ENCODE data around the gene SKOR2. TPM values are rescaled to one million over a fixed set of nuclear protein-coding genes. Genes with fewer than 3 reads are reported as not detected.
A peak's percentile ranks its signal among the peaks of the same experiment; 100 is the strongest.

The SKOR2 gene
- total and polyA plus RNA-seq, 2 experiments from 2014 or later: 0.10 to 0.42 TPM

DNA sequence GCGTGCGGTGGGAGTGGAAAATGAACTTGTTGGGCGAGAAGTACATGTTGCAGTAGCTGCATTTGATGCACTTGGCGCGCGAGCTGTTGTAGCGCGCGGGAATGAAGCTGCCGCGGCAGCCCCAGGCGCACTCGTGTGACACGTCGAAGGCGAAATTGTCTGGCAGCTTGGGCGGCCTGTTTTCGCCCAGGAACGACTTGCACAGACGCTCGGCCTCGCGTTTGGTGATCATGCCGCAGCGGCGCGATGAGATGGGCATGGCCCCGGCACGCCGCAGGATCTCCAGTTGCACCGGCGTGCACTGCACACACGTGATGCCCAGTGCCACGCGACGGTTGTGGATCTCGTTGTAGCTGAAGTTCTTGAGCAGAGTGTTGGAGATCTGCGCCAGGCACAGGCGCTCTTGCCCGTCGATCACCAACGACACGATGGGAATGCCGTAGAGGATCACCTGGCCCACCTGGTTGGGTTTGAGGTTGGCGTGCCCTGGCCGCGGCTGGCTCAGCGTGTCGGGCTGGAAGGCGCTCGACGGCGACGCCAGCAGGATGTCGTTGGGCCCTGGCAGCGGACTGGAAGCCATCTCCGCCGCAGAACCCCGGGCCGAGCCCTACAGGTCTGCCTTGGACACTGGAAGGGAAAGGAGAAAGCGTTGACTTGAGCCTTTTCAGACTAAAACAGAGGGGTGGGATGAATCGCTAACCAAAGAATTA lies 2.7 kb downstream of the SKOR2 start:
- Histone ChIP-seq H3K79me2 (replicated peaks; ENCODE audit: insufficient read depth) (no peaks in the 10 kb centered on the region), H4K20me1 (replicated peaks; ENCODE audit: insufficient read depth) (0 out of 2 replicates have a peak, but pooled peaks cover 5% of the 10 kb centered on the region), H2AFZ (0 out of 2 replicates have a peak overlapping the region, but pooled peaks have one; percentile 4), H3K36me3 (ENCODE audit: insufficient read depth) (no peaks in the 10 kb centered on the region), H3K27ac (ENCODE audit: low read depth) (no peak overlapping the region), H3K4me2 (peak overlapping the region; percentile 2; the same call in 1 of the 2 replicates), H3K9me2 (ENCODE audit: insufficient read depth) (no peaks in the 10 kb centered on the region), H3K4me3 (peak overlapping the region; percentile 24; the same call in 1 of the 2 replicates), H3K27me3 (ENCODE audit: insufficient read depth) (peaks cover 67% of the 10 kb centered on the region), H3F3A (replicated peaks; ENCODE audit: low read depth) (peaks cover 19% of the 10 kb centered on the region), H3K4me1 (ENCODE audit: insufficient read depth) (peaks cover 72% of the 10 kb centered on the region)
- DNase-seq (ENCODE audit: low spot score): peak; percentile 76
- peak overlapping the region; percentile 67 for H3K4me3 Mint-ChIP-seq
- H3K4me1 Mint-ChIP-seq: peaks cover 63% of the 10 kb centered on the region
- peak; percentile 7 for ATAC-seq
- TF ChIP-seq ZNF114 (CRISPR knock-in tag; IDR thresholded peaks at IDR 0.05) (no peak), EZH2 (IDR thresholded peaks at IDR 0.05; ENCODE audit: low read depth, unreplicated experiment) (peak; percentile 98)
- TF ChIP-seq, protein P1, sequence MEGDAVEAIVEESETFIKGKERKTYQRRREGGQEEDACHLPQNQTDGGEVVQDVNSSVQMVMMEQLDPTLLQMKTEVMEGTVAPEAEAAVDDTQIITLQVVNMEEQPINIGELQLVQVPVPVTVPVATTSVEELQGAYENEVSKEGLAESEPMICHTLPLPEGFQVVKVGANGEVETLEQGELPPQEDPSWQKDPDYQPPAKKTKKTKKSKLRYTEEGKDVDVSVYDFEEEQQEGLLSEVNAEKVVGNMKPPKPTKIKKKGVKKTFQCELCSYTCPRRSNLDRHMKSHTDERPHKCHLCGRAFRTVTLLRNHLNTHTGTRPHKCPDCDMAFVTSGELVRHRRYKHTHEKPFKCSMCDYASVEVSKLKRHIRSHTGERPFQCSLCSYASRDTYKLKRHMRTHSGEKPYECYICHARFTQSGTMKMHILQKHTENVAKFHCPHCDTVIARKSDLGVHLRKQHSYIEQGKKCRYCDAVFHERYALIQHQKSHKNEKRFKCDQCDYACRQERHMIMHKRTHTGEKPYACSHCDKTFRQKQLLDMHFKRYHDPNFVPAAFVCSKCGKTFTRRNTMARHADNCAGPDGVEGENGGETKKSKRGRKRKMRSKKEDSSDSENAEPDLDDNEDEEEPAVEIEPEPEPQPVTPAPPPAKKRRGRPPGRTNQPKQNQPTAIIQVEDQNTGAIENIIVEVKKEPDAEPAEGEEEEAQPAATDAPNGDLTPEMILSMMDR (conservative IDR thresholded peaks at IDR 0.05; ENCODE audit: low read depth in 2 of 2): no peak
- H3K36me3 Mint-ChIP-seq (ENCODE audit: low read depth): peaks cover 8% of the 10 kb centered on the region
- H3K27me3 Mint-ChIP-seq (ENCODE audit: insufficient read depth, low read depth, poor library complexity): peaks cover 65% of the 10 kb centered on the region
- no peak overlapping the region for H3K27ac Mint-ChIP-seq
- H3K9me3 Mint-ChIP-seq: peaks cover 9% of the 10 kb centered on the region

DNA sequence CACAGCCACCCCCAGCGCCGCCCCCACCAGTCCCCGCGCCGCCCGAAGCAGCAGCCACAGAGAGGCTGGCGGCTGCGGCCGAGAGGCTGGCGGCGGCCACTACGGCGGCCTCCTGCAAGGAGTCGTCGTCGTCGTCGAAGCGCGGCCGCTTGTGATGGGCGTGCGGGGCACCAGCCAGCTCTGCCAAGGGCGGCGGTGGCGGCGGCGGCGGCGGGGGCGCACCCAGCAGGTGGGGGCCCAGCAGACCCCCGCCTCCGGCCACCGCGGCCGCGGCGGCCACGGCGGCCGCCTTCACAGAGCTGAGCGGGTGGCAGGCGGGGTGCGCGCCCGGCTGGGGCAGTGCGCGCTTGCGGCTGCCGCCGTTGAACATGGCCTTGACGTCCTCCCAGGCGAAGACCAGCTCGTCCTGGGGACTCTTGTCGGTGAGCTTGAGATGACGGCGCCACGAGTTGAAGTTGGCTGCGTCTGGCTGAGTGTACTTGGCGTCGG lies 3.3 kb downstream of the SKOR2 start:
- H3K79me2 ChIP-seq (replicated peaks; ENCODE audit: insufficient read depth): no peaks in the 10 kb centered on the region
- peaks cover 9% of the 10 kb centered on the region for H3K9me3 Mint-ChIP-seq
- peak; percentile 5; the same call in 2 of the 3 replicates for ATAC-seq
- H3K4me1 Mint-ChIP-seq: peaks cover 62% of the 10 kb centered on the region
- DNase-seq (ENCODE audit: low spot score): peak; percentile 45
- no peaks in the 10 kb centered on the region for H3K36me3 ChIP-seq (ENCODE audit: insufficient read depth)
- H3K27ac Mint-ChIP-seq: no peak overlapping the region
- no peaks in the 10 kb centered on the region for H3K9me2 ChIP-seq (ENCODE audit: insufficient read depth)
- H3K36me3 Mint-ChIP-seq (ENCODE audit: low read depth): peaks cover 8% of the 10 kb centered on the region
- peak overlapping the region; percentile 52; the same call in 1 of the 2 replicates for H3K4me3 ChIP-seq
- H3K4me1 ChIP-seq (ENCODE audit: insufficient read depth): peaks cover 72% of the 10 kb centered on the region
- peaks cover 16% of the 10 kb centered on the region for H3F3A ChIP-seq (replicated peaks; ENCODE audit: low read depth)
- no peak overlapping the region for H3K27ac ChIP-seq (ENCODE audit: low read depth)
- peaks cover 61% of the 10 kb centered on the region for H3K27me3 ChIP-seq (ENCODE audit: insufficient read depth)
- 0 out of 2 replicates have a peak overlapping the region, but pooled peaks have one; percentile 4 for H2AFZ ChIP-seq
- peak overlapping the region; percentile 67 for H3K4me3 Mint-ChIP-seq
- H4K20me1 ChIP-seq (replicated peaks; ENCODE audit: insufficient read depth): 0 out of 2 replicates have a peak, but pooled peaks cover 5% of the 10 kb centered on the region
- H3K4me2 ChIP-seq: peak overlapping the region; percentile 64; the same call in 1 of the 2 replicates
- H3K27me3 Mint-ChIP-seq (ENCODE audit: insufficient read depth, low read depth, poor library complexity): peaks cover 59% of the 10 kb centered on the region
- no peak for TF ChIP-seq EZH2 (IDR thresholded peaks at IDR 0.05; ENCODE audit: low read depth, unreplicated experiment)
- no peak for TF ChIP-seq JUNB (IDR thresholded peaks at IDR 0.05; ENCODE audit: unreplicated experiment)
- no peak for TF ChIP-seq ZNF114 (CRISPR knock-in tag; IDR thresholded peaks at IDR 0.05)
- TF ChIP-seq, protein P2, sequence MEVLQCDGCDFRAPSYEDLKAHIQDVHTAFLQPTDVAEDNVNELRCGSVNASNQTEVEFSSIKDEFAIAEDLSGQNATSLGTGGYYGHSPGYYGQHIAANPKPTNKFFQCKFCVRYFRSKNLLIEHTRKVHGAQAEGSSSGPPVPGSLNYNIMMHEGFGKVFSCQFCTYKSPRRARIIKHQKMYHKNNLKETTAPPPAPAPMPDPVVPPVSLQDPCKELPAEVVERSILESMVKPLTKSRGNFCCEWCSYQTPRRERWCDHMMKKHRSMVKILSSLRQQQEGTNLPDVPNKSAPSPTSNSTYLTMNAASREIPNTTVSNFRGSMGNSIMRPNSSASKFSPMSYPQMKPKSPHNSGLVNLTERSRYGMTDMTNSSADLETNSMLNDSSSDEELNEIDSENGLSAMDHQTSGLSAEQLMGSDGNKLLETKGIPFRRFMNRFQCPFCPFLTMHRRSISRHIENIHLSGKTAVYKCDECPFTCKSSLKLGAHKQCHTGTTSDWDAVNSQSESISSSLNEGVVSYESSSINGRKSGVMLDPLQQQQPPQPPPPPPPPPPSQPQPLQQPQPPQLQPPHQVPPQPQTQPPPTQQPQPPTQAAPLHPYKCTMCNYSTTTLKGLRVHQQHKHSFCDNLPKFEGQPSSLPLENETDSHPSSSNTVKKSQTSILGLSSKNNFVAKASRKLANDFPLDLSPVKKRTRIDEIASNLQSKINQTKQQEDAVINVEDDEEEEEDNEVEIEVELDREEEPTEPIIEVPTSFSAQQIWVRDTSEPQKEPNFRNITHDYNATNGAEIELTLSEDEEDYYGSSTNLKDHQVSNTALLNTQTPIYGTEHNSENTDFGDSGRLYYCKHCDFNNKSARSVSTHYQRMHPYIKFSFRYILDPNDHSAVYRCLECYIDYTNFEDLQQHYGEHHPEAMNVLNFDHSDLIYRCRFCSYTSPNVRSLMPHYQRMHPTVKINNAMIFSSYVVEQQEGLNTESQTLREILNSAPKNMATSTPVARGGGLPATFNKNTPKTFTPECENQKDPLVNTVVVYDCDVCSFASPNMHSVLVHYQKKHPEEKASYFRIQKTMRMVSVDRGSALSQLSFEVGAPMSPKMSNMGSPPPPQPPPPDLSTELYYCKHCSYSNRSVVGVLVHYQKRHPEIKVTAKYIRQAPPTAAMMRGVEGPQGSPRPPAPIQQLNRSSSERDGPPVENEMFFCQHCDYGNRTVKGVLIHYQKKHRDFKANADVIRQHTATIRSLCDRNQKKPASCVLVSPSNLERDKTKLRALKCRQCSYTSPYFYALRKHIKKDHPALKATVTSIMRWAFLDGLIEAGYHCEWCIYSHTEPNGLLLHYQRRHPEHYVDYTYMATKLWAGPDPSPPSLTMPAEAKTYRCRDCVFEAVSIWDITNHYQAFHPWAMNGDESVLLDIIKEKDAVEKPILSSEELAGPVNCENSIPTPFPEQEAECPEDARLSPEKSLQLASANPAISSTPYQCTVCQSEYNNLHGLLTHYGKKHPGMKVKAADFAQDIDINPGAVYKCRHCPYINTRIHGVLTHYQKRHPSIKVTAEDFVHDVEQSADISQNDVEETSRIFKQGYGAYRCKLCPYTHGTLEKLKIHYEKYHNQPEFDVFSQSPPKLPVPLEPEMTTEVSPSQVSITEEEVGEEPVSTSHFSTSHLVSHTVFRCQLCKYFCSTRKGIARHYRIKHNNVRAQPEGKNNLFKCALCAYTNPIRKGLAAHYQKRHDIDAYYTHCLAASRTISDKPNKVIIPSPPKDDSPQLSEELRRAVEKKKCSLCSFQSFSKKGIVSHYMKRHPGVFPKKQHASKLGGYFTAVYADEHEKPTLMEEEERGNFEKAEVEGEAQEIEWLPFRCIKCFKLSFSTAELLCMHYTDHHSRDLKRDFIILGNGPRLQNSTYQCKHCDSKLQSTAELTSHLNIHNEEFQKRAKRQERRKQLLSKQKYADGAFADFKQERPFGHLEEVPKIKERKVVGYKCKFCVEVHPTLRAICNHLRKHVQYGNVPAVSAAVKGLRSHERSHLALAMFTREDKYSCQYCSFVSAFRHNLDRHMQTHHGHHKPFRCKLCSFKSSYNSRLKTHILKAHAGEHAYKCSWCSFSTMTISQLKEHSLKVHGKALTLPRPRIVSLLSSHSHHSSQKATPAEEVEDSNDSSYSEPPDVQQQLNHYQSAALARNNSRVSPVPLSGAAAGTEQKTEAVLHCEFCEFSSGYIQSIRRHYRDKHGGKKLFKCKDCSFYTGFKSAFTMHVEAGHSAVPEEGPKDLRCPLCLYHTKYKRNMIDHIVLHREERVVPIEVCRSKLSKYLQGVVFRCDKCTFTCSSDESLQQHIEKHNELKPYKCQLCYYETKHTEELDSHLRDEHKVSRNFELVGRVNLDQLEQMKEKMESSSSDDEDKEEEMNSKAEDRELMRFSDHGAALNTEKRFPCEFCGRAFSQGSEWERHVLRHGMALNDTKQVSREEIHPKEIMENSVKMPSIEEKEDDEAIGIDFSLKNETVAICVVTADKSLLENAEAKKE (CRISPR knock-in tag; IDR thresholded peaks at IDR 0.05): no peak
- TF ChIP-seq, protein P3, sequence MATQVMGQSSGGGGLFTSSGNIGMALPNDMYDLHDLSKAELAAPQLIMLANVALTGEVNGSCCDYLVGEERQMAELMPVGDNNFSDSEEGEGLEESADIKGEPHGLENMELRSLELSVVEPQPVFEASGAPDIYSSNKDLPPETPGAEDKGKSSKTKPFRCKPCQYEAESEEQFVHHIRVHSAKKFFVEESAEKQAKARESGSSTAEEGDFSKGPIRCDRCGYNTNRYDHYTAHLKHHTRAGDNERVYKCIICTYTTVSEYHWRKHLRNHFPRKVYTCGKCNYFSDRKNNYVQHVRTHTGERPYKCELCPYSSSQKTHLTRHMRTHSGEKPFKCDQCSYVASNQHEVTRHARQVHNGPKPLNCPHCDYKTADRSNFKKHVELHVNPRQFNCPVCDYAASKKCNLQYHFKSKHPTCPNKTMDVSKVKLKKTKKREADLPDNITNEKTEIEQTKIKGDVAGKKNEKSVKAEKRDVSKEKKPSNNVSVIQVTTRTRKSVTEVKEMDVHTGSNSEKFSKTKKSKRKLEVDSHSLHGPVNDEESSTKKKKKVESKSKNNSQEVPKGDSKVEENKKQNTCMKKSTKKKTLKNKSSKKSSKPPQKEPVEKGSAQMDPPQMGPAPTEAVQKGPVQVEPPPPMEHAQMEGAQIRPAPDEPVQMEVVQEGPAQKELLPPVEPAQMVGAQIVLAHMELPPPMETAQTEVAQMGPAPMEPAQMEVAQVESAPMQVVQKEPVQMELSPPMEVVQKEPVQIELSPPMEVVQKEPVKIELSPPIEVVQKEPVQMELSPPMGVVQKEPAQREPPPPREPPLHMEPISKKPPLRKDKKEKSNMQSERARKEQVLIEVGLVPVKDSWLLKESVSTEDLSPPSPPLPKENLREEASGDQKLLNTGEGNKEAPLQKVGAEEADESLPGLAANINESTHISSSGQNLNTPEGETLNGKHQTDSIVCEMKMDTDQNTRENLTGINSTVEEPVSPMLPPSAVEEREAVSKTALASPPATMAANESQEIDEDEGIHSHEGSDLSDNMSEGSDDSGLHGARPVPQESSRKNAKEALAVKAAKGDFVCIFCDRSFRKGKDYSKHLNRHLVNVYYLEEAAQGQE (IDR thresholded peaks at IDR 0.05; ENCODE audit: unreplicated experiment): no peak
- TF ChIP-seq POLR2AphosphoS5 (IDR thresholded peaks at IDR 0.05; ENCODE audit: low read depth): no peak
- TF ChIP-seq CREB1 (CRISPR knock-in tag; IDR thresholded peaks at IDR 0.05; ENCODE audit: low read depth): no peak
